Lower leg skin (tissue), 3 donors: ENCODE results near the gene NTM.

ENCODE experiments used
- POLR2A ChIP-seq, 2 donors: fragments of 450-650 bp; IDR thresholded peaks; one replicate each; pipeline ENCODE4 v1.6.1; 2016 to 2017; ENCODE audit warnings: antibody characterized with exemption in 2 of 2, mild to moderate bottlenecking in 1 of 2, moderate library complexity in 1 of 2
- TF ChIP-seq, protein P1 (sequence below), 3 donors: fragments of 450-650 bp; IDR thresholded peaks; one replicate each; pipeline ENCODE4 v1.5.1; 2016; ENCODE audit warnings: antibody characterized with exemption in 3 of 3, mild to moderate bottlenecking in 3 of 3, moderate library complexity in 2 of 3

DNA sequence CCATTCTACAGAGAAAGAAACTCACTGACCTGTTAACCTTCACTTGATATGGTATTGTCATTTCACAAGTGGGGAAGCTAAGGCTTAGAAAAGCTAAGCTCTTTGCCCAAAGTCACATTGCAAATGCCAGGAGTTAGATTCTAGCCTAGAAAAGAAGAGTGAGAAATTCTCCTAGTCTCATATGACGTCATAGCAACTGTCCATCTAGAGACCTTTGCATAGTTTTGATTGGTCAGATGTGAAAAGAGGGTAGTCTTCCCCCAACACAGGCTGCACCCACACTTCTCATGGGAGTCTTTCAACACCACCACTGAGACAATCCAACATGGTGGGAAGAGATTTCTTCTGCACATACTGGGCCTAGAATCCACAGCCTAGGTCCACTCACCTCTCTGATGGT, 197.9 kb downstream of the NTM start:
- TF ChIP-seq, protein P1, sequence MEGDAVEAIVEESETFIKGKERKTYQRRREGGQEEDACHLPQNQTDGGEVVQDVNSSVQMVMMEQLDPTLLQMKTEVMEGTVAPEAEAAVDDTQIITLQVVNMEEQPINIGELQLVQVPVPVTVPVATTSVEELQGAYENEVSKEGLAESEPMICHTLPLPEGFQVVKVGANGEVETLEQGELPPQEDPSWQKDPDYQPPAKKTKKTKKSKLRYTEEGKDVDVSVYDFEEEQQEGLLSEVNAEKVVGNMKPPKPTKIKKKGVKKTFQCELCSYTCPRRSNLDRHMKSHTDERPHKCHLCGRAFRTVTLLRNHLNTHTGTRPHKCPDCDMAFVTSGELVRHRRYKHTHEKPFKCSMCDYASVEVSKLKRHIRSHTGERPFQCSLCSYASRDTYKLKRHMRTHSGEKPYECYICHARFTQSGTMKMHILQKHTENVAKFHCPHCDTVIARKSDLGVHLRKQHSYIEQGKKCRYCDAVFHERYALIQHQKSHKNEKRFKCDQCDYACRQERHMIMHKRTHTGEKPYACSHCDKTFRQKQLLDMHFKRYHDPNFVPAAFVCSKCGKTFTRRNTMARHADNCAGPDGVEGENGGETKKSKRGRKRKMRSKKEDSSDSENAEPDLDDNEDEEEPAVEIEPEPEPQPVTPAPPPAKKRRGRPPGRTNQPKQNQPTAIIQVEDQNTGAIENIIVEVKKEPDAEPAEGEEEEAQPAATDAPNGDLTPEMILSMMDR (IDR thresholded peaks at IDR 0.05) = no peak
- TF ChIP-seq POLR2A (IDR thresholded peaks at IDR 0.05) = no peak
